IMR-90 (cell line): ENCODE data around the gene MYORG. TPM values are rescaled to one million over a fixed set of nuclear protein-coding genes. Genes with fewer than 3 reads are reported as not detected.

Experiments
- ATAC-seq: fragments of 200-7000 bp; cut with Tn5 transposase; 2 replicates; pipeline ENCODE4 v1.9.1; 2020; ENCODE audit warnings: low read depth, mild to moderate bottlenecking, moderate library complexity
- BruUV-seq: library from RNA; stranded (reverse); fragments of 400-500 nt; replicated peaks from 2 replicates; lab custom pipeline; 2021; lab: Mats Ljungman, UMichigan
- CTCF ChIA-PET: fragments of 300-600 bp; formaldehyde crosslinking; extraction: SDS; loops from one replicate; lab custom pipeline; 2021; ENCODE audit warnings: antibody characterized with exemption; lab: Yijun Ruan, JAX
- POLR2A ChIA-PET: fragments of 300-600 bp; sonication (Branson Sonifier 250); formaldehyde crosslinking; loops from one replicate; lab custom pipeline; 2022; ENCODE audit warnings: antibody characterized with exemption; ENCODE audit not compliant: unreplicated experiment; lab: Charles Lee
- DNase-seq: peaks from one replicate; pipeline ENCODE4 v3.0.0; 2013
- H2AFZ ChIP-seq: replicated peaks from 2 replicates; pipeline ENCODE3; 2013; ENCODE audit warnings: low read length, mild to moderate bottlenecking; ENCODE audit not compliant: poor library complexity
- H2AK5ac ChIP-seq: 2 replicates; pipeline ENCODE4 v1.6.1; 2013; ENCODE audit warnings: low read depth, low read length, inconsistent platforms
- H2AK9ac ChIP-seq: replicated peaks from 2 replicates; pipeline ENCODE3; 2013; ENCODE audit warnings: mild to moderate bottlenecking, low read depth, low read length, moderate library complexity; ENCODE audit not compliant: poor library complexity
- H2BK120ac ChIP-seq: 2 replicates; pipeline ENCODE4 v1.6.1; 2013; ENCODE audit warnings: low read depth, low read length, inconsistent platforms
- H2BK15ac ChIP-seq: 3 replicates; pipeline ENCODE4 v1.6.1; 2013; ENCODE audit warnings: low read depth, low read length, inconsistent platforms
- H2BK20ac ChIP-seq: 2 replicates; pipeline ENCODE4 v1.6.1; 2013; ENCODE audit warnings: low read depth, mild to moderate bottlenecking, inconsistent platforms, low read length, moderate library complexity
- H2BK5ac ChIP-seq: 2 replicates; pipeline ENCODE4 v1.6.1; 2013; ENCODE audit warnings: mild to moderate bottlenecking, low read depth, low read length, inconsistent platforms; ENCODE audit not compliant: poor library complexity, severe bottlenecking
- H3K14ac ChIP-seq: replicated peaks from 2 replicates; pipeline ENCODE4 v1.6.1; 2013; ENCODE audit warnings: low read depth, low read length, inconsistent platforms
- H3K18ac ChIP-seq: 2 replicates; pipeline ENCODE4 v1.6.1; 2013; ENCODE audit warnings: low read depth, low read length, control low read depth
- H3K23ac ChIP-seq: 2 replicates; pipeline ENCODE4 v1.6.1; 2013; ENCODE audit warnings: low read depth, low read length, inconsistent platforms
- H3K27ac ChIP-seq: 2 replicates; pipeline ENCODE4 v1.5.1; 2013; ENCODE audit warnings: mild to moderate bottlenecking, control low read depth, low read length; ENCODE audit not compliant: insufficient read depth
- H3K27me3 ChIP-seq: 2 replicates; pipeline ENCODE4 v1.6.1; 2013; ENCODE audit warnings: low read length; ENCODE audit not compliant: control insufficient read depth, insufficient read depth
- H3K36me3 ChIP-seq: 2 replicates; pipeline ENCODE4 v1.6.1; 2013; ENCODE audit warnings: low read length, mixed read lengths; ENCODE audit not compliant: control insufficient read depth, insufficient read depth
- H3K4ac ChIP-seq: 2 replicates; pipeline ENCODE4 v1.6.1; 2013; ENCODE audit warnings: low read depth, low read length, inconsistent platforms
- H3K4me1 ChIP-seq: 2 replicates; pipeline ENCODE4 v1.6.1; 2013; ENCODE audit warnings: low read length, mixed read lengths; ENCODE audit not compliant: control insufficient read depth, insufficient read depth
- H3K4me2 ChIP-seq: 2 replicates; pipeline ENCODE4 v1.6.1; 2013; ENCODE audit warnings: low read depth, mild to moderate bottlenecking, control low read depth, low read length, moderate library complexity
- H3K4me3 ChIP-seq: 2 replicates; pipeline ENCODE4 v1.5.1; 2013; ENCODE audit warnings: low read depth, mild to moderate bottlenecking, control low read depth, low read length, moderate library complexity; ENCODE audit not compliant: insufficient read depth
- H3K56ac ChIP-seq: 2 replicates; pipeline ENCODE4 v1.6.1; 2013; ENCODE audit warnings: low read length, inconsistent platforms; ENCODE audit not compliant: insufficient read depth; ENCODE audit errors: extremely low read depth
- H3K79me1 ChIP-seq, 2 experiments: 2 replicates each; pipeline ENCODE4 v1.6.1; 2013; ENCODE audit warnings: low read length in 2 of 2, inconsistent platforms in 1 of 2, low read depth in 1 of 2
- H3K9ac ChIP-seq: 2 replicates; pipeline ENCODE4 v1.6.1; 2013; ENCODE audit warnings: low read depth, low read length, control low read depth
- H3K9me1 ChIP-seq: 2 replicates; pipeline ENCODE4 v1.6.1; 2013; ENCODE audit warnings: low read length, inconsistent platforms; ENCODE audit not compliant: insufficient read depth
- H3K9me3 ChIP-seq: 2 replicates; pipeline ENCODE4 v1.6.1; 2013; ENCODE audit warnings: low read length; ENCODE audit not compliant: control insufficient read depth, insufficient read depth
- H4K20me1 ChIP-seq: 2 replicates; pipeline ENCODE4 v1.6.1; 2013; ENCODE audit warnings: low read length, inconsistent platforms; ENCODE audit not compliant: insufficient read depth
- H4K5ac ChIP-seq: 2 replicates; pipeline ENCODE4 v1.6.1; 2013; ENCODE audit warnings: mild to moderate bottlenecking, low read depth, low read length, control low read depth
- H4K8ac ChIP-seq, 2 experiments: 2 replicates each; pipeline ENCODE4 v1.6.1; 2013; ENCODE audit warnings: low read depth in 2 of 2, low read length in 2 of 2, control low read depth in 1 of 2, inconsistent platforms in 1 of 2
- H4K91ac ChIP-seq: 2 replicates; pipeline ENCODE4 v1.6.1; 2013; ENCODE audit warnings: low read depth, low read length, inconsistent platforms; ENCODE audit not compliant: insufficient read depth
- BHLHE40 ChIP-seq: fragments of 150-350 bp; IDR thresholded peaks from 2 replicates; pipeline ENCODE4 v1.6.1; 2016; ENCODE audit warnings: mild to moderate bottlenecking, low read depth, low read length
- CEBPB ChIP-seq: IDR thresholded peaks from 2 replicates; pipeline ENCODE4 v1.6.1; 2012; ENCODE audit warnings: low read depth, low read length, improper control_type of control experiment
- CHD1 ChIP-seq: IDR thresholded peaks from 2 replicates; pipeline ENCODE4 v1.6.1; 2012; ENCODE audit warnings: low read depth, low read length, improper control_type of control experiment
- CTCF ChIP-seq: conservative IDR thresholded peaks from 2 replicates; pipeline ENCODE4 v1.5.1; 2012; ENCODE audit warnings: mild to moderate bottlenecking, low read depth, low read length, improper control_type of control experiment
- ELK1 ChIP-seq: fragments of 150-350 bp; IDR thresholded peaks from 2 replicates; pipeline ENCODE4 v1.6.1; 2016; ENCODE audit warnings: low read depth, mild to moderate bottlenecking, low read length, moderate library complexity, borderline replicate concordance
- FOS ChIP-seq: fragments of 150-350 bp; IDR thresholded peaks from 2 replicates; pipeline ENCODE4 v1.6.1; 2016; ENCODE audit warnings: low read depth, low read length
- MAFK ChIP-seq: IDR thresholded peaks from 2 replicates; pipeline ENCODE4 v1.6.1; 2012; ENCODE audit warnings: low read depth, low read length, improper control_type of control experiment
- MAZ ChIP-seq: IDR thresholded peaks from 2 replicates; pipeline ENCODE4 v1.6.1; 2012; ENCODE audit warnings: low read depth, mild to moderate bottlenecking, low read length, improper control_type of control experiment, moderate library complexity, borderline replicate concordance
- MXI1 ChIP-seq: IDR thresholded peaks from 2 replicates; pipeline ENCODE4 v1.6.1; 2012; ENCODE audit warnings: low read depth, mild to moderate bottlenecking, low read length, moderate library complexity, borderline replicate concordance
- NFE2L2 ChIP-seq: fragments of 150-350 bp; IDR thresholded peaks from 2 replicates; pipeline ENCODE4 v1.6.1; 2016; ENCODE audit warnings: low read depth, mild to moderate bottlenecking, low read length
- POLR2A ChIP-seq: IDR thresholded peaks from 2 replicates; pipeline ENCODE4 v1.6.1; 2012; ENCODE audit warnings: mild to moderate bottlenecking, low read depth, low read length
- RAD21 ChIP-seq: IDR thresholded peaks from 2 replicates; pipeline ENCODE4 v1.6.1; 2012; ENCODE audit warnings: low read length, improper control_type of control experiment
- RCOR1 ChIP-seq: IDR thresholded peaks from 2 replicates; pipeline ENCODE4 v1.6.1; 2012; ENCODE audit warnings: mild to moderate bottlenecking, low read length, improper control_type of control experiment; ENCODE audit not compliant: insufficient replicate concordance
- RFX5 ChIP-seq: IDR thresholded peaks from 2 replicates; pipeline ENCODE4 v1.8.0; 2012; ENCODE audit warnings: low read depth, mild to moderate bottlenecking, low read length, moderate library complexity
- SMC3 ChIP-seq: fragments of 150-350 bp; IDR thresholded peaks from 2 replicates; pipeline ENCODE4 v1.6.1; 2016; ENCODE audit warnings: low read depth, mild to moderate bottlenecking, antibody characterized with exemption, low read length, moderate library complexity
- USF2 ChIP-seq: fragments of 150-350 bp; IDR thresholded peaks from 2 replicates; pipeline ENCODE4 v1.6.1; 2017; ENCODE audit warnings: mild to moderate bottlenecking, antibody characterized with exemption, low read length, low read depth
- WGBS, 2 experiments: methylation state at CpG; one replicate each; pipeline versions ENCODE4 v1.1.5 to v1.1.7; 2013; ENCODE audit warnings: missing lambda C conversion rate in 2 of 2; ENCODE audit not compliant: insufficient read length in 1 of 2; ENCODE audit errors: extremely low coverage in 2 of 2; 5-methylcytosine and 5-hydroxymethylcytosine counted together
- dilution Hi-C: fragments of 300-500 bp; cut with HindIII; formaldehyde crosslinking; loops from one replicate; pipeline ENCODE4 v1.14.3; 2018; ENCODE audit warnings: low sequenced_read_pairs; ENCODE audit not compliant: unreplicated experiment
- in situ Hi-C: fragments of 300-500 bp; cut with MboI; formaldehyde crosslinking; loops from 3 replicates; pipeline ENCODE4 v1.14.3; 2019; ENCODE audit warnings: low sequenced_read_pairs, inconsistent platforms, mixed read lengths
- intact Hi-C: fragments of 100-400 bp; cut with micrococcal nuclease; formaldehyde crosslinking; loops from 2 replicates; pipeline ENCODE4 v1.10.0; 2022
- polyA plus RNA-seq, 3 experiments: library from polyadenylated mRNA; depleted of rRNA; stranded (reverse); fragments of >200 nt; gene quantifications; 2 replicates each; pipeline ENCODE4 v1.2.3, GENCODE V29; 2012; ENCODE audit warnings: low replicate concordance in 1 of 3
- total RNA-seq: library from RNA; depleted of rRNA; stranded (reverse); fragments of >200 nt; gene quantifications from 2 replicates; pipeline ENCODE4 v1.2.3, GENCODE V29; 2012

The MYORG gene
- total and polyA plus RNA-seq, 2 of the 4 experiments (the other 2 are of a cell fraction) = 0.36 to 0.60 TPM

GRCh38 chr9:34334337-34334824 lies 42.3 kb downstream of the MYORG start:
- Histone ChIP-seq H3K4ac (no peak overlapping the region), H3K27me3 (no peaks in the 10 kb centered on the region), H3K27ac (no peak overlapping the region), H3K9ac (no peak overlapping the region), H3K4me3 (no peak overlapping the region), H2AK5ac (no peak overlapping the region), H4K20me1 (peaks cover 3% of the 10 kb centered on the region; the same call in 1 of the 2 replicates), H4K5ac (no peak overlapping the region), H3K4me2 (no peak overlapping the region), H2BK15ac (no peak overlapping the region), H3K14ac (no peak overlapping the region), H4K8ac (no peak overlapping the region), H3K9me3 (no peaks in the 10 kb centered on the region), H2BK20ac (no peak overlapping the region), H3K36me3 (peaks cover 14% of the 10 kb centered on the region), H2AK9ac (no peak overlapping the region), H3K18ac (no peak overlapping the region), H2BK5ac (no peak overlapping the region), H3K56ac (no peak overlapping the region), H2AFZ (no peak overlapping the region), H3K23ac (no peak overlapping the region), H3K79me1 (peaks cover 28 to 53% of the 10 kb centered on the region in 2 experiments), H2BK120ac (no peak overlapping the region), H3K9me1 (no peaks in the 10 kb centered on the region), H3K4me1 (no peaks in the 10 kb centered on the region), H4K91ac (no peak overlapping the region)
- ChIA-PET CTCF (interaction anchor here (0.6 kb wide), 3 partner anchors 9 to 423 kb away, joined by 3 to 5 read pairs (median 4); no protein-coding TSS in a partner anchor), POLR2A (no interaction called here)
- DNase-seq = peak; percentile 32
- TF ChIP-seq SMC3 (no peak), CEBPB (no peak), RFX5 (no peak), RAD21 (no peak), CTCF (no peak), MAZ (no peak), POLR2A (no peak), BHLHE40 (no peak), RCOR1 (no peak), FOS (no peak), CHD1 (no peak), NFE2L2 (no peak), MXI1 (no peak), USF2 (no peak), MAFK (no peak), ELK1 (no peak)
- ATAC-seq = no peak
- no TSS peak for BruUV-seq
- no CpG with 5 or more reads among the region's 1 CpG for WGBS, 2 experiments
- in situ Hi-C loops (no loop called here), dilution Hi-C loops (no loop called here), intact Hi-C loops (loop anchor here (5.0 kb wide), 1 partner anchor 213 kb away; no protein-coding TSS in a partner anchor)
